GM12878 (cell line): ENCODE results near the gene NBEA. TPM values are rescaled to one million over a fixed set of nuclear protein-coding genes. Genes with fewer than 3 reads are reported as not detected.

Experiments
- ATAC-seq: fragments of 200-7000 bp; cut with Tn5 transposase; 3 replicates; pipeline ENCODE4 v1.9.1; 2020; ENCODE audit warnings: mild to moderate bottlenecking, moderate library complexity
- BruUV-seq: library from RNA; stranded (reverse); fragments of 400-500 nt; replicated peaks from 2 replicates; lab custom pipeline; 2021; lab: Mats Ljungman, UMichigan
- CTCF ChIA-PET: fragments of 300-600 bp; sonication (Branson Sonifier 250); formaldehyde crosslinking; extraction: SDS; loops from one replicate; lab custom pipeline; 2021; ENCODE audit warnings: inconsistent platforms; lab: Yijun Ruan, JAX
- POLR2A ChIA-PET: fragments of 350-600 bp; formaldehyde crosslinking; extraction: SDS; loops from one replicate; lab custom pipeline; 2021; ENCODE audit warnings: inconsistent platforms; lab: Charles Lee
- RAD21 ChIA-PET: fragments of 300-600 bp; sonication (Branson Sonifier 250); formaldehyde crosslinking; loops from one replicate; lab custom pipeline; 2023; ENCODE audit warnings: antibody characterized with exemption; ENCODE audit not compliant: unreplicated experiment; lab: Charles Lee
- SMC1A ChIA-PET: fragments of 300-600 bp; sonication (Branson Sonifier 250); formaldehyde crosslinking; loops from one replicate; lab custom pipeline; 2023; ENCODE audit not compliant: unreplicated experiment, uncharacterized antibody; lab: Charles Lee
- DNase-seq: peaks from one replicate; pipeline ENCODE4 v3.0.0-alpha.2; 2011; ENCODE audit warnings: low read depth, low spot score
- FAIRE-seq: peaks from 3 replicates; lab custom pipeline; 2011; peaks lifted over from hg19 to GRCh38; lab: Jason Lieb, UNC
- H2AFZ ChIP-seq: 2 replicates; pipeline ENCODE4 v1.6.0; 2011; ENCODE audit warnings: low read depth, low read length, control low read depth; ENCODE audit not compliant: control insufficient read depth
- H3K27ac ChIP-seq: 2 replicates; pipeline ENCODE4 v1.5.1; 2011; ENCODE audit warnings: control low read depth; ENCODE audit not compliant: control insufficient read depth, insufficient read depth
- H3K27me3 ChIP-seq, 2 experiments: replicated peaks in 1 of 2; 2 replicates each; pipeline versions ENCODE4 v1.6.0 to v1.6.1; 2011; ENCODE audit warnings: low read length in 1 of 2; ENCODE audit not compliant: control insufficient read depth in 2 of 2, insufficient read depth in 2 of 2
- H3K36me3 ChIP-seq, 2 experiments: 2 replicates each; pipeline ENCODE4 v1.5.1; 2011; ENCODE audit warnings: low read length in 1 of 2; ENCODE audit not compliant: control insufficient read depth in 2 of 2, insufficient read depth in 2 of 2
- H3K4me1 ChIP-seq: 2 replicates; pipeline ENCODE4 v1.6.1; 2011; ENCODE audit warnings: mild to moderate bottlenecking, low read length, moderate library complexity, mixed read lengths; ENCODE audit not compliant: control insufficient read depth, insufficient read depth
- H3K4me2 ChIP-seq: 2 replicates; pipeline ENCODE4 v1.6.0; 2011; ENCODE audit warnings: control low read depth; ENCODE audit not compliant: control insufficient read depth, insufficient read depth
- H3K4me3 ChIP-seq: fragments of 200-600 bp; sonication (generic); 2 replicates; pipeline ENCODE4 v1.5.1; 2016
- H3K79me2 ChIP-seq: 2 replicates; pipeline ENCODE4 v1.6.0; 2011; ENCODE audit warnings: low read length; ENCODE audit not compliant: control insufficient read depth, insufficient read depth
- H3K9ac ChIP-seq: 2 replicates; pipeline ENCODE4 v1.8.0; 2011; ENCODE audit warnings: low read length, control low read depth, mixed read lengths; ENCODE audit not compliant: control insufficient read depth, insufficient read depth
- H3K9me3 ChIP-seq: replicated peaks from 3 replicates; pipeline ENCODE4 v1.5.1; 2011; ENCODE audit warnings: mild to moderate bottlenecking, low read length; ENCODE audit not compliant: control insufficient read depth, insufficient read depth
- H4K20me1 ChIP-seq: 2 replicates; pipeline ENCODE4 v1.6.0; 2011; ENCODE audit not compliant: control insufficient read depth, insufficient read depth
- ATF7 ChIP-seq: fragments of 450-650 bp; IDR thresholded peaks from 2 replicates; pipeline ENCODE4 v1.6.1; 2016; ENCODE audit warnings: low read depth, mild to moderate bottlenecking
- BMI1 ChIP-seq: fragments of 450-650 bp; IDR thresholded peaks from 2 replicates; pipeline ENCODE4 v1.6.1; 2016; ENCODE audit warnings: mild to moderate bottlenecking, moderate library complexity, borderline replicate concordance
- CTCF ChIP-seq, 3 experiments: IDR thresholded peaks in 2 of 3; conservative IDR thresholded peaks in 1 of 3; 2 replicates each; pipeline ENCODE4 v1.5.1; 2011; ENCODE audit warnings: low read depth in 3 of 3, low read length in 3 of 3, mild to moderate bottlenecking in 3 of 3, control low read depth in 2 of 3, moderate library complexity in 2 of 3, inconsistent platforms in 1 of 3, mixed read lengths in 1 of 3; ENCODE audit not compliant: control insufficient read depth in 2 of 3, insufficient read depth in 1 of 3; ENCODE audit errors: extremely low read depth in 1 of 3
- DPF2 ChIP-seq: fragments of 450-650 bp; IDR thresholded peaks from 2 replicates; pipeline ENCODE4 v1.6.1; 2017; ENCODE audit warnings: mild to moderate bottlenecking
- EGR1 ChIP-seq, 2 experiments: IDR thresholded peaks; 1 replicate in 1 of 2; 2 replicates in 1 of 2; pipeline ENCODE4 v1.6.1; 2011 to 2012; ENCODE audit warnings: low read depth in 2 of 2, low read length in 2 of 2, borderline replicate concordance in 1 of 2, mild to moderate bottlenecking in 1 of 2, moderate library complexity in 1 of 2
- JUND ChIP-seq: IDR thresholded peaks from 2 replicates; pipeline ENCODE4 v1.6.1; 2012; ENCODE audit warnings: low read depth, mild to moderate bottlenecking, low read length, improper control_type of control experiment, moderate library complexity
- MTA2 ChIP-seq: fragments of 450-650 bp; IDR thresholded peaks from 2 replicates; pipeline ENCODE4 v1.6.1; 2016; ENCODE audit warnings: low read depth, mild to moderate bottlenecking, moderate library complexity
- NR2C2 ChIP-seq: IDR thresholded peaks from 2 replicates; pipeline ENCODE4 v1.6.1; 2011; ENCODE audit warnings: borderline replicate concordance, low read depth; ENCODE audit not compliant: control insufficient read depth, insufficient read length
- SMAD1 ChIP-seq: fragments of 450-650 bp; IDR thresholded peaks from 2 replicates; pipeline ENCODE4 v1.6.1; 2018; ENCODE audit warnings: mild to moderate bottlenecking, low read depth; ENCODE audit not compliant: partially characterized antibody
- TAF1 ChIP-seq: IDR thresholded peaks from 2 replicates; pipeline ENCODE4 v1.6.1; 2011; ENCODE audit warnings: mild to moderate bottlenecking, low read depth, low read length, borderline replicate concordance
- TCF7 ChIP-seq: IDR thresholded peaks from 2 replicates; pipeline ENCODE4 v1.6.1; 2014; ENCODE audit warnings: antibody characterized with exemption, borderline replicate concordance
- ZBTB11 ChIP-seq: fragments of 450-650 bp; formaldehyde crosslinking; IDR thresholded peaks from 2 replicates; pipeline ENCODE4 v1.5.0; 2022; ENCODE audit warnings: mild to moderate bottlenecking, missing genetic modification characterization
- WGBS: methylation state at CpG from one replicate; pipeline ENCODE4 v1.1.6; 2016; ENCODE audit warnings: low lambda C conversion rate; ENCODE audit not compliant: insufficient replicate concordance, insufficient coverage; ENCODE audit errors: missing lambda C conversion rate; 5-methylcytosine and 5-hydroxymethylcytosine counted together
- in situ Hi-C: fragments of 300-500 bp; cut with MboI; formaldehyde crosslinking; loops from 9 replicates; pipeline ENCODE4 v1.14.3; 2018; ENCODE audit warnings: mixed read lengths
- intact Hi-C: fragments of 100-400 bp; cut with micrococcal nuclease; formaldehyde crosslinking; loops from one replicate; pipeline ENCODE4 v1.14.2; 2022; ENCODE audit not compliant: unreplicated experiment
- polyA plus RNA-seq, 11 experiments: library from polyadenylated mRNA; depleted of rRNA in 4 of 11; unstranded in 6 of 11; stranded (reverse) in 5 of 11; fragments of >200 nt; fragmentation: Nextera tagmentation in 4 of 11; fragmentation: Illumina TruSeq in 1 of 11; extraction: Ambion mirVana in 4 of 11; extraction: Trizol in 1 of 11; gene quantifications; 1 replicate in 1 of 11; 2 replicates in 10 of 11; pipeline versions ENCODE4 v1.2.1 to v1.2.3, GENCODE V29; 2011 to 2016; ENCODE audit warnings: inconsistent platforms in 2 of 11, missing spikeins in 2 of 11, low read depth in 1 of 11
- total RNA-seq, 4 experiments: library from RNA; depleted of rRNA in 3 of 4; stranded (reverse); fragments of >200 nt in 3 of 4; fragmentation: Illumina TruSeq in 1 of 4; extraction: Trizol in 1 of 4; gene quantifications; 2 replicates each; pipeline versions ENCODE4 v1.2.1 to v1.2.3, GENCODE V29; 2013 to 2021
- TF ChIP-seq, protein P1 (sequence below): fragments of 450-650 bp; IDR thresholded peaks from 2 replicates; pipeline ENCODE4 v1.6.1; 2018; ENCODE audit warnings: mild to moderate bottlenecking, low read depth, moderate library complexity; ENCODE audit not compliant: partially characterized antibody

The NBEA gene
- total and polyA plus RNA-seq, 10 of the 15 experiments (the other 5 are each of a cell fraction or from before 2014, with no cell fraction given): 0.23 to 3.6 (median 0.55) TPM

GRCh38 chr13:35309706-35310105 is 367.6 kb downstream of the NBEA start (continued):
- no peak for TF ChIP-seq MTA2

GRCh38 chr13:35332134-35332533 is 390.1 kb downstream of the NBEA start:
- Histone ChIP-seq H2AFZ (no peak overlapping the region), H3K9ac (no peak overlapping the region), H3K36me3 (no peaks in the 10 kb centered on the region), H3K9me3 (no peaks in the 10 kb centered on the region), H3K79me2 (no peaks in the 10 kb centered on the region), H3K27ac (no peak overlapping the region), H3K4me2 (no peak overlapping the region), H3K4me1 (no peaks in the 10 kb centered on the region), H3K27me3 (no peaks in the 10 kb centered on the region), H3K4me3 (no peak overlapping the region), H4K20me1 (no peaks in the 10 kb centered on the region)
- in situ Hi-C loops (no loop called here), intact Hi-C loops (no loop called here)
- 31% methylated on average over 3 of the region's 3 CpGs for WGBS
- FAIRE-seq (no peak), ATAC-seq (no peak), DNase-seq (no peak)
- RAD21 ChIA-PET: no interaction called here
- no TSS peak for BruUV-seq
- SMC1A ChIA-PET: no interaction called here
- CTCF ChIA-PET: no interaction called here
- POLR2A ChIA-PET: no interaction called here
- TF ChIP-seq BMI1: no peak
- no peak for TF ChIP-seq ZBTB11 (CRISPR knock-in tag)
- TF ChIP-seq TAF1: no peak
- no peak for TF ChIP-seq SMAD1
- TF ChIP-seq ATF7: no peak
- TF ChIP-seq TCF7: no peak
- no peak for TF ChIP-seq CTCF (IDR thresholded peaks at IDR 0.05 in 2 of 3, conservative IDR thresholded peaks at IDR 0.05 in 1 of 3; ENCODE audit: control insufficient read depth in 2 of 3, extremely low read depth in 1 of 3, insufficient read depth in 1 of 3, low read depth in 3 of 3, low read length in 3 of 3)
- no peak for TF ChIP-seq NR2C2
- TF ChIP-seq, protein P1, sequence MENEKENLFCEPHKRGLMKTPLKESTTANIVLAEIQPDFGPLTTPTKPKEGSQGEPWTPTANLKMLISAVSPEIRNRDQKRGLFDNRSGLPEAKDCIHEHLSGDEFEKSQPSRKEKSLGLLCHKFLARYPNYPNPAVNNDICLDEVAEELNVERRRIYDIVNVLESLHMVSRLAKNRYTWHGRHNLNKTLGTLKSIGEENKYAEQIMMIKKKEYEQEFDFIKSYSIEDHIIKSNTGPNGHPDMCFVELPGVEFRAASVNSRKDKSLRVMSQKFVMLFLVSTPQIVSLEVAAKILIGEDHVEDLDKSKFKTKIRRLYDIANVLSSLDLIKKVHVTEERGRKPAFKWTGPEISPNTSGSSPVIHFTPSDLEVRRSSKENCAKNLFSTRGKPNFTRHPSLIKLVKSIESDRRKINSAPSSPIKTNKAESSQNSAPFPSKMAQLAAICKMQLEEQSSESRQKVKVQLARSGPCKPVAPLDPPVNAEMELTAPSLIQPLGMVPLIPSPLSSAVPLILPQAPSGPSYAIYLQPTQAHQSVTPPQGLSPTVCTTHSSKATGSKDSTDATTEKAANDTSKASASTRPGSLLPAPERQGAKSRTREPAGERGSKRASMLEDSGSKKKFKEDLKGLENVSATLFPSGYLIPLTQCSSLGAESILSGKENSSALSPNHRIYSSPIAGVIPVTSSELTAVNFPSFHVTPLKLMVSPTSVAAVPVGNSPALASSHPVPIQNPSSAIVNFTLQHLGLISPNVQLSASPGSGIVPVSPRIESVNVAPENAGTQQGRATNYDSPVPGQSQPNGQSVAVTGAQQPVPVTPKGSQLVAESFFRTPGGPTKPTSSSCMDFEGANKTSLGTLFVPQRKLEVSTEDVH: no peak
- TF ChIP-seq DPF2: no peak
- no peak for TF ChIP-seq EGR1 (IDR thresholded peaks at IDR 0.05; ENCODE audit: borderline replicate concordance in 1 of 2, low read depth in 2 of 2, low read length in 2 of 2)
- TF ChIP-seq JUND: no peak
